Measurements from ENCODE around the gene HPN.

Gene HPN

GRCh38 chr19:35068941-35069634 is 27.6 kb downstream of the HPN start:
- DNase-seq (ENCODE audit: low read depth) = no peak
- no peak for TF ChIP-seq CTCF (IDR thresholded peaks at IDR 0.05; ENCODE audit: insufficient read depth, low read depth, low read length, missing control alignments)

DNA sequence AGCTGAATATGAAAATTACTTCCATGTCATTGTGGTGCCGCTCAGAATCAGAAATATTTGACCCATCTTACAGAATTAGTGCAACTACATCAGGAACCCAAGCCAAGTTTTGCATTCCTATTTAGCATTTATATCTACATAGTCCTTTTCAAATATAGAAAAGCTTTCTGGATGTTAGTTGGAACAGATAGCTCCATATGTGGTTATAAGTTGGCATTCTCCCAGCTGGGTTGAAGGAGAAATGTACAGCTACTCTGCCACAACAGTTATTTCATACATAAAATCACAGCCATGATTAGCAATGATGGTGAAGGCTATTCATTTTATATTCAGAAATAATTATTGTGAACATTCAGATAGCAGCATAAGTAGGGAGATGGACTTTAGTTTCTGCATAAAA is 28.2 kb downstream of the HPN start:
- no peak for DNase-seq (ENCODE audit: low read depth)
- TF ChIP-seq CTCF (IDR thresholded peaks at IDR 0.05; ENCODE audit: insufficient read depth, low read depth, low read length, missing control alignments) = no peak
- no peak overlapping the region for H3K4me3 ChIP-seq (ENCODE audit: low read length)

More at GRCh38 chr19:35068941-35069634, 27.6 kb downstream of the HPN start:
- H3K4me3 ChIP-seq (ENCODE audit: low read length) = no peak overlapping the region

DNA sequence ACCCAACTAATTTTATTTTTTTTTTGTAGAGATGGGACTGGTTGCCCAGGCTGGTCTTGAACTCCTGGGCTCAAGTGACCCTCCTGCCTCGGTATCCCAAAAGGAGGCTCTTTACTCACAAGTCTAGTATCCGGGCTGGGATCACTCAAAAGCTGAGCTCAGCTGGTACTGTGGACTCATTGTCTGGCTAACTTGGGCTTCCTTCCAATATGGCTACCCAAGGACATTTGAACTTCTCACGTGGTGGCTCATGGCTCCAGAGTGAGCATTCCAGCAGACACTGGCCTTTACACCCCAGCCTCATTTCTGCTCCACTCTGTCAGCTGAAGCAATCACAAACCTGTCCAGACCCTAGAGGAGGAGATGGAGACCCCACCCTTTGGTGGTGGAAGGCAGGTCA is 28.9 kb downstream of the HPN start:
- no peak for TF ChIP-seq CTCF (IDR thresholded peaks at IDR 0.05; ENCODE audit: insufficient read depth, low read depth, low read length, missing control alignments)
- H3K4me3 ChIP-seq (ENCODE audit: low read length) = no peak overlapping the region
- no peak for DNase-seq (ENCODE audit: low read depth)

DNA sequence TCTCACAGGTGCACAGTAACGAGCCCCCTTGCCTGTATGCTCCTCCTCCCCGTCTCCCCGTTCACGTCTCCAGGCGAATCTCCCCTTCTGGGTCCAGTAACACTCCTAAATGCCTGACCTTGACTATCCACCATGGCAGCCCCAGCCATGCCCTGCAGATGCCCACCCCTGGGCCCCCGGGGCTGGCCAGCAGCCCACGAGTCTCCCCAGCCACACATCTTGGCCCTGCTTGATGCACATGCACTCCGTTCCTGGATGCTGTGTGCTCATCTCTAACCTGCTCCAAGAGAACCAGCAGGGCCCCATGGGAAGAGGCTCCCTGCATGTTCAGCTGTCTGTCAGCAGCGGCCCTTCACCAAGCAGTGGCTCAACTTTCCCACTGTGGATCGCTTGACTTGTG is 32.0 kb downstream of the HPN start:
- DNase-seq (ENCODE audit: low read depth) = no peak
- no peak overlapping the region for H3K4me3 ChIP-seq (ENCODE audit: low read length)
- TF ChIP-seq CTCF (IDR thresholded peaks at IDR 0.05; ENCODE audit: insufficient read depth, low read depth, low read length, missing control alignments) = no peak

GRCh38 chr19:35073941-35074340 is 32.4 kb downstream of the HPN start:
- TF ChIP-seq CTCF (IDR thresholded peaks at IDR 0.05; ENCODE audit: insufficient read depth, low read depth, low read length, missing control alignments) = no peak
- H3K4me3 ChIP-seq (ENCODE audit: low read length) = no peak overlapping the region
- no peak for DNase-seq (ENCODE audit: low read depth)

DNA sequence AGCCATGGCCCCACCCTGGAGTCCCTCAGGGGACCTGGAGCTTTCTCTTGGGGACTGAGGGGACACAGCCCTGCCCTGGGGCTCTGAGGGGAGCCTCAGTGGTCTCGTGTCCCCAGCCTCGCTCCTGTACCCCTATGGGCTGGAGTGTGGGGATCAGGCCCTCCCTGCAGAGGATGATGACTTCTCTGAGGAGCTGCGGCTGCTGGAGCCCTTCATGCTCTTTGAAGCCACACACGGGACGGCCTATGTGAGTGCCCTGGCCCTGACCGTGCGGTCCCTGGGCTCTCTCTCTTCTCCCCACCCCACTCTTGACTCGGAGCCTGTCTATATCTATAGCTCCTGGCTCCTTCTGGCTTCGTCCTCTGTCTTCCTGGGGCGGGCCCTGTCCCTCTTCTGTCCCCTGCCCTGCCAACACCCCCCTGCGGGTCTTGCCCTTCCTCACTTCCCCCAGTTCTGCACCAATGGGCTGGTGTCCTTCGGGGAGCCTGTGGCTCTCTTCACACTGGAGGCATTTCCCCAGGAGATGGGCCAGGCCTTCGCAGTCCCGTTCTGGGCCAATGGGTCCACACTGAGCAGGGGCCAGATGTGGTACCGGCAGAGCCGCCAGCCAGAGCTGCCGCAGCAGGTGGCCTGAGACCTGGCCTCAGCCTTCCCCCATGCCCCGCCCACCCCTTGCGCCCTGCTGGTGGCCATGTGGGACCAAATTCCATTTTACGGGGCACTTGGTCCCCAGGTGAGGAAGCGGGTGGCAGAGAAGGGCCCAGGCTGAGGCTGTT is 33.1 kb downstream of the HPN start:
- H3K4me3 ChIP-seq (ENCODE audit: low read length) = no peak overlapping the region
- no peak for DNase-seq (ENCODE audit: low read depth)
- no peak for TF ChIP-seq CTCF (IDR thresholded peaks at IDR 0.05; ENCODE audit: insufficient read depth, low read depth, low read length, missing control alignments)

Data from epithelial cell of esophagus (primary cell).